ENCODE measurements around the gene TBC1D3H.
"Not testable (repeated sequence)": the region's sequence is repeated elsewhere in the genome, so short reads cannot be mapped to it uniquely, and the experiment has no call there.

TBC1D3H gene

DNA sequence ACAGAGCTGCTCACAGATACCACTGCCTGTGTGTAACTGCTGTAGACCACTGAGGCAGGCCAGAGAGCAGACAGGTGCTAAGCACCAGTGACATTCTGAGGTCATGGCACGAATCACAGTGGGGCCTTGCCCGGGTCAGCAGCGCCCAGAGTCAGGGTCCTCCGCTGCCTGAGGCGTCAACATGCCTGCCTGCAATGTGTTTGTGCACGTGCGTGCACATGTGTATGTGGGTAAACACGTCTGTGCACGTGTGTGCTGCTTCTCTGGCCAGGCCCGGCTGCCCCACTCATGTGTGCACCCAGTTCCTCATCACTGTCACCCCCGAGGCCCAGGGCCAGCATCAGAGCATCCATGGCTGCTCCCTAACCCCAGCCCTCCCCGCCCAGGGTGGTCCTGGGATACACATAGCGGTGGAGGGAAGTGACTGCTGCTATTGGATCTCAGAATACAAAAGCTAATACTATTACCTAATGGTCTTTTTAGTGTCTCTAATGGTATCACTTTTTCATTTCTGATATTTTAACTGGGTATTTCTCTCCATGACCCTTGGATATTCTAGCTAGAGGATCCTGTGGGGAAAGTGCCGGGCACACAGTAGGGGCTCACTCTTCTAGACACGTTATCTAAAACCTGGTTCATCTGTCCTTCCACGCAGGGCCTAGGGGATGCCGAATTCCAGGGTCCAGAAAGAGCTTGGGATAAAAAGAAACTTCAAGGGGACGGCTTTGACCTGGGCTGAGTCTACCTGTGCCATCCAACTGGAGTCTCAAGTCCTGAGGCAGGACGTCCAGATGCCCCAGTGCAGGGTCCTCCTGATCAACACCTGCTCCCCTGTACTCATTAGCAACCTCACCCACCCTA lies at the start of gene TBC1D3H:
TSS of gene TBC1D3H (minus strand) at position 51 of the 861 bp plus-strand sequence. CDS start 1,540 bp downstream, outside the sequence.
- DNase-seq (ENCODE audit: insufficient read length, low spot score); FAIRE-seq: not testable (repeated sequence)

DNA sequence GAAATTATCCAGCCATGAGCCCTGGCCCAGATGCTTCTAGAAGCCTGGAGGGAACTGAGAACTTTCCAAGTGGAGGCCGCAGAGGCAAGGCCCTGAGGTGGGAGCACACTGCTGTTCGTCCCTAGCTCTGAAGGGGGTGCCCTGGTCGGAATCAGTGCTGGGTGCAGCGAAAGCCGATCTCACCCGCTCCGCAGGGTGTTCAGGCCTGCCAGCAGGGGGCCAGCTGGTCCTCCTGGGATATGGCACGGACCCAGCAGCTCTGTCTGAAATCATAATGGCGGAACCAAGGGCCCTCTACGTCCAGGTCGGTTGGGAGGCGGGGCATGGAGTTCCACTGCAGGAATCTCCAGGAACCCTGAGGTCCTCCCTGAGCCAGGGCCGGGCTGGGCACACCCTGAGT lies 40.7 kb upstream of the TBC1D3H start:
- FAIRE-seq; DNase-seq (ENCODE audit: insufficient read length, low spot score): not testable (repeated sequence)

DNA sequence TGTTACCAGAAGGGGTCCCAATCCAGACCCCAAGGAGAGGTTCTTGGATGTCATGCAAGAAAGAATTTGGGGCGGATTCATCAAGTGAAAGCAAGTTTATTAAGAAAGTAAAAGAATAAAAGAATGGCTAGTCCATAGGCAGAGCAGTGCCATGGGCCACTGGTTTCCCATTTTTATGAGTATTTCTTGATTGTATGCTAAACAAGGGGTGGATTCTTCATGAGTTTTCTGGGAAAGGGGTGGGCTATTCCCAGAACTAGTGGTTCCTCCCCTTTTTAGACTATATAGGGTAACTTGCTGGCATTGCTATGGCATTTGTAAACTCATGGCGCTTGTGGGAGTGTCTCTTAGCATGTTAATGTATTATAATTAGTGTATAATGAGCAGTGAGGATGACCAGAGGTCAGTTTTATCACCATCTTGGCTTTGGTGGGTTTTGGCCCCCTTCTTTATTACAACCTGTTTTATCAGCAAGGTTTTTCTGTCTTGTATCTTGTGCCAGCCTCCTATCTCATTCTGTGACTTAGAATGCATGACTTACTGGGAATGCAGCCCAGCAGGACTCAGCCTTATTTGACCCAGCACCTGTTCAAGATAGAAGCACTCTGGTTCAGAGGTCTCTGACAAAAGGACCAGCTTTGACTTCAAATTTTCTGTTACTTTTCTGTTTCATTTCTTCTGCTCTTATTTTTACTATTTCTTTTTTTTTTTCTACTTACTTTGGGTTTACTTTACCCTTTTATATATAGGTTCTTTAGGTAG lies 27.1 kb upstream of the TBC1D3H start:
- FAIRE-seq; DNase-seq (ENCODE audit: insufficient read length, low spot score): not testable (repeated sequence)

DNA sequence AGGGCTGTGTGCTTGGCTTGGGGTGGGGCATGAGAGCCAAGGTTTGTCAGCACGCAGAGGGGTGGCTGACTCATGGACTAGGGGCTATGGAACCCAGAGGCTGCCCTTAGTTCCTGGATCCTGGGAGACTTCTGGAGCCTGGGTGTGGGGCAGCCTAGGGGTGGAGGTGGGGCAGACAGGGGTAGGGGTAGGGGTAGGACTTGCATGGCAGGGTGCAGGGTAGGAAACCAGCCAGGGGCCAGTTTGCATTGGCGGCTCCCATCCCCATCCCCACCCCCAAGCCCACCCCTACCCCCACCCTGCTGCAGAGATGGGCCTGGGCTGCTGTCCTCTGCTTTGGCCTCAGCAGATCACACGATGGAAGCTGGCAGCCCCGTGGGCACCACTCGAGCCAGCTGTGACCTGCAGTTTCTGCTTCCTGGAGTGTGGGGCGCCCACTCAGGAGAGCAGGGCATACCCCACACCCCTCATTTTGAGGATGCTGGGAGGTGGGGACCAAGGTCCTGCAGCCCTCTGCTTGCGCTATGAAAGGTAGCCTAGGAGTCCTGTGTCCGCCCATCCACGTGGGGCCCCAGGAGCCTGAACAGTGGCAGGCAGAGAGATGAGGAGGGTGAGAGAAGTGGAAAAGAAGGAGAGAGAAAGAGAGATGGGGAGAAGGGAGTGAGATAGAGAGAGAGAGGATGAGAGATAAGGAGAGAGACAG lies 2.9 kb upstream of the TBC1D3H start:
- FAIRE-seq; DNase-seq (ENCODE audit: insufficient read length, low spot score): not testable (repeated sequence)

DNA sequence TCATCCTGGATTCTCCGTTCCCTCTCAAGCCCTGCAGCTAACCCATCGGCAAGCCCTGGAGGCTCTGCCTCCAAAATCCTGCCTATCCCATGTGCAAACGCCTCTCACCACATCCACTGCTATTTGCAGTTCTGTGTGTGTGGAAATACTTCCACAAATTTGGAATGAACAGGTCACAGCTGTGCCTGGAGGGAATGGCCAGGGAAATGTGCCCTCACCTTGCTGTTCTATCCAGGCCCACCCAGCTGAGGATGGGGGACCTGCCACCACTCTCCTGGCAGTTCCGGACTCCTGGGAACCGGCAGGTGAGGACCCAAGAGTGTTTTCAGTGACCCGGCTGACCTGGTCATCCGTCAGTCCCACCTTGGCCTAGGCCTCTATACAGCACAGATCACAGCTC lies 12.3 kb downstream of the TBC1D3H start:
- FAIRE-seq; DNase-seq (ENCODE audit: insufficient read length, low spot score): not testable (repeated sequence)

DNA sequence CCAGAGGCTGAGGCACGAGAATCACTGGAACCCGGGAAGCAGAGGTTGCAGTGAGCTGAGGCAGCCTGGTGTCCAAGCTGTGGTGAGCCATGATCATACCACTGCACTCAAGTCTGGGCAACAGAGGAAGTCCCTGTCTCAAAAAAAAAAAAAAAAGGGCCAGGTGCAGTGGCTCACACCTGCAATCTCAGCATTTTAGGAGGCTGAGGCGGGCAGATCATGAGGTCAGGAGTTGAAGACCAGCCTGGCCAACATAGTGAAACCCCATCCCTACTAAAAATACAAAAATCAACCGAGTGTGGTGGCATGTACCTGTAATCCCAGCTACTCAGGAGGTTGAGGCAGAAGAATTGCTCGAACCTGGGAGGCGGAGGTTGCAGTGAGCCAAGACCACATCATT lies 25.7 kb downstream of the TBC1D3H start:
- FAIRE-seq; DNase-seq (ENCODE audit: insufficient read length, low spot score): not testable (repeated sequence)

All from H54 (cell line).